Measurements from ENCODE around the gene ACTRT2. TPM values are rescaled to one million over a fixed set of nuclear protein-coding genes. Genes with fewer than 3 reads are reported as not detected.

ACTRT2 gene
- total and polyA plus RNA-seq, 7 donors = not detected

- TF ChIP-seq POLR2AphosphoS5 (IDR thresholded peaks at IDR 0.05) (no peak), EP300 (IDR thresholded peaks at IDR 0.05) (no peak), POLR2A (IDR thresholded peaks at IDR 0.05) (no peak)
- TF ChIP-seq, protein P1, sequence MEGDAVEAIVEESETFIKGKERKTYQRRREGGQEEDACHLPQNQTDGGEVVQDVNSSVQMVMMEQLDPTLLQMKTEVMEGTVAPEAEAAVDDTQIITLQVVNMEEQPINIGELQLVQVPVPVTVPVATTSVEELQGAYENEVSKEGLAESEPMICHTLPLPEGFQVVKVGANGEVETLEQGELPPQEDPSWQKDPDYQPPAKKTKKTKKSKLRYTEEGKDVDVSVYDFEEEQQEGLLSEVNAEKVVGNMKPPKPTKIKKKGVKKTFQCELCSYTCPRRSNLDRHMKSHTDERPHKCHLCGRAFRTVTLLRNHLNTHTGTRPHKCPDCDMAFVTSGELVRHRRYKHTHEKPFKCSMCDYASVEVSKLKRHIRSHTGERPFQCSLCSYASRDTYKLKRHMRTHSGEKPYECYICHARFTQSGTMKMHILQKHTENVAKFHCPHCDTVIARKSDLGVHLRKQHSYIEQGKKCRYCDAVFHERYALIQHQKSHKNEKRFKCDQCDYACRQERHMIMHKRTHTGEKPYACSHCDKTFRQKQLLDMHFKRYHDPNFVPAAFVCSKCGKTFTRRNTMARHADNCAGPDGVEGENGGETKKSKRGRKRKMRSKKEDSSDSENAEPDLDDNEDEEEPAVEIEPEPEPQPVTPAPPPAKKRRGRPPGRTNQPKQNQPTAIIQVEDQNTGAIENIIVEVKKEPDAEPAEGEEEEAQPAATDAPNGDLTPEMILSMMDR (IDR thresholded peaks at IDR 0.05) = no peak
- H3K36me3 ChIP-seq = no peaks in the 10 kb centered on the region
- 78 to 82% methylated on average over 9 of the region's 9 CpGs for WGBS, 2 donors
- peaks cover 0 to 36% (median 6%) of the 10 kb centered on the region in 3 donors for H3K27me3 ChIP-seq
- H3K4me3 ChIP-seq = no peak overlapping the region
- peaks cover 0 to 13% (median 9%) of the 10 kb centered on the region in 4 donors for H3K9me3 ChIP-seq
- no peak overlapping the region for H3K27ac ChIP-seq
- no peaks in the 10 kb centered on the region for H3K4me1 ChIP-seq
- intact Hi-C loops (cut with DNase I) = no loop called here
- DNase-seq = no peak
These were observed 22.7 kb upstream of the ACTRT2 start for GRCh38 chr1:2998503-2999100.

GRCh38 chr1:2999138-2999537, 22.1 kb upstream of the ACTRT2 start:
- TF ChIP-seq EP300 (IDR thresholded peaks at IDR 0.05) = no peak
- TF ChIP-seq POLR2A (IDR thresholded peaks at IDR 0.05) = no peak
- no peak for TF ChIP-seq POLR2AphosphoS5 (IDR thresholded peaks at IDR 0.05)
- TF ChIP-seq, protein P1 (IDR thresholded peaks at IDR 0.05) = no peak
- H3K27ac ChIP-seq = no peak overlapping the region
- no peaks in the 10 kb centered on the region for H3K4me1 ChIP-seq
- H3K36me3 ChIP-seq = no peaks in the 10 kb centered on the region
- intact Hi-C loops (cut with DNase I) = no loop called here
- H3K9me3 ChIP-seq = peaks cover 0 to 8% (median 5%) of the 10 kb centered on the region in 4 donors
- H3K4me3 ChIP-seq = no peak overlapping the region
- DNase-seq = no peak
- WGBS, 2 donors = 86 to 91% methylated on average over 2 of the region's 2 CpGs
- H3K27me3 ChIP-seq = peaks cover 0 to 41% (median 10%) of the 10 kb centered on the region in 3 donors

- WGBS, 2 donors = 64 to 78% methylated on average over 6 of the region's 6 CpGs
- no peaks in the 10 kb centered on the region for H3K4me1 ChIP-seq
- H3K27ac ChIP-seq = no peak overlapping the region
- no peak overlapping the region for H3K4me3 ChIP-seq
- H3K27me3 ChIP-seq = peaks cover 0 to 46% (median 14%) of the 10 kb centered on the region in 3 donors
- no peaks in the 10 kb centered on the region for H3K36me3 ChIP-seq
- H3K9me3 ChIP-seq = peaks cover 0 to 8% (median 1%) of the 10 kb centered on the region in 4 donors
- TF ChIP-seq, protein P1 (IDR thresholded peaks at IDR 0.05) = no peak
- TF ChIP-seq EP300 (IDR thresholded peaks at IDR 0.05) = no peak
- TF ChIP-seq POLR2A (IDR thresholded peaks at IDR 0.05) = no peak
- TF ChIP-seq POLR2AphosphoS5 (IDR thresholded peaks at IDR 0.05) = no peak
- peak; percentile 39 for DNase-seq
- intact Hi-C loops (cut with DNase I) = no loop called here
These were observed 21.7 kb upstream of the ACTRT2 start for GRCh38 chr1:2999571-2999970.

DNA sequence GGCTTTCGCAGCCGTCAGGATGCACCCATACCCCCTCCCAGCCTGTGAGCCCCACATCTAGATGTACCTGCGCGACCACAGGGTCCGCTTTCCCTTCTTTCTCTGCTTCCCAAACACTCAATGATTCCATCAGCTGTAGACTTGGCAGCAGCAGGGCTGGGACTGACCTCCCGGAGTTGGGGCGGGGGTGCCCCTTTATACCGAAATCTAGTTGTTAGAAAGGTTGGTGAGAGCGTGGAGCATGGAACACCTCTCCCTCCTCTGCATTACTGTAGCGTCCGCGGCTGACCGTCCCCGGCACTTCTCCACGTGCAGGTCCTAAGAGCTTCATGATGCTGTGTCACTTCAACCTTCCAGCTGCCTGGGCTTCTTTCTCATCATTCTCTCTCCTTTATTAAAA, 21.1 kb upstream of the ACTRT2 start:
- no peaks in the 10 kb centered on the region for H3K36me3 ChIP-seq
- no peaks in the 10 kb centered on the region for H3K4me1 ChIP-seq
- H3K27ac ChIP-seq = no peak overlapping the region
- intact Hi-C loops (cut with DNase I) = no loop called here
- H3K9me3 ChIP-seq = peaks cover 0 to 6% (median 1%) of the 10 kb centered on the region in 4 donors
- WGBS, 2 donors = 85 to 93% methylated on average over 15 of the region's 15 CpGs
- TF ChIP-seq POLR2A (IDR thresholded peaks at IDR 0.05) (no peak), POLR2AphosphoS5 (IDR thresholded peaks at IDR 0.05) (no peak), EP300 (IDR thresholded peaks at IDR 0.05) (no peak)
- TF ChIP-seq, protein P1 (IDR thresholded peaks at IDR 0.05) = no peak
- peaks cover 0 to 52% (median 17%) of the 10 kb centered on the region in 3 donors for H3K27me3 ChIP-seq
- DNase-seq = peak; percentile 55
- no peak overlapping the region for H3K4me3 ChIP-seq

All from sigmoid colon (tissue), 7 donors.